ENCODE results near the gene HOGA1. TPM values are rescaled to one million over a fixed set of nuclear protein-coding genes. Genes with fewer than 3 reads are reported as not detected.
"Not testable (repeated sequence)": the region's sequence is repeated elsewhere in the genome, so short reads cannot be mapped to it uniquely, and the experiment has no call there.

HOGA1 gene
- total RNA-seq, 1 experiment from 2014 or later = 0.15 TPM

DNA sequence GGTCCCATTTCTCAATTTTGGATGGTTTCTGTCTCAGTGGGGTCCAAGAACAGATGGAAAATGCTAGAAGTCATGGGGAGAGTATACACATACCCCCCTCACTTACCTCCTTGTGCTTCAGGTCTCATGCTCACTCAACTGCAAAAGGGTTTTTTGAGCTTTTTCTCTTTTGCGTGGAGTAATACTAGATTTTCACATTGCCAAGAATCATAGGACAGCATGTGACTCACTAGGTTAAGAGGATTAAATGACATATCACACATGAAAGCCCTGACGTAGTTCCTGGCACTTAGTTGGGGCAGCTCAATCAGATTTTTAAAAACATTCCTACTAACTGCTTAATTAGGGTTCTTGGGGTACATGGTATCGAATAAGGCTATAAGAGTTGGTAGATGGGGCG, 60.7 kb downstream of the HOGA1 start:
- H3K27ac Mint-ChIP-seq = no peak overlapping the region
- H3K4me3 Mint-ChIP-seq = no peak overlapping the region
- no peak for DNase-seq (ENCODE audit: low spot score)
- TF ChIP-seq, protein P1, sequence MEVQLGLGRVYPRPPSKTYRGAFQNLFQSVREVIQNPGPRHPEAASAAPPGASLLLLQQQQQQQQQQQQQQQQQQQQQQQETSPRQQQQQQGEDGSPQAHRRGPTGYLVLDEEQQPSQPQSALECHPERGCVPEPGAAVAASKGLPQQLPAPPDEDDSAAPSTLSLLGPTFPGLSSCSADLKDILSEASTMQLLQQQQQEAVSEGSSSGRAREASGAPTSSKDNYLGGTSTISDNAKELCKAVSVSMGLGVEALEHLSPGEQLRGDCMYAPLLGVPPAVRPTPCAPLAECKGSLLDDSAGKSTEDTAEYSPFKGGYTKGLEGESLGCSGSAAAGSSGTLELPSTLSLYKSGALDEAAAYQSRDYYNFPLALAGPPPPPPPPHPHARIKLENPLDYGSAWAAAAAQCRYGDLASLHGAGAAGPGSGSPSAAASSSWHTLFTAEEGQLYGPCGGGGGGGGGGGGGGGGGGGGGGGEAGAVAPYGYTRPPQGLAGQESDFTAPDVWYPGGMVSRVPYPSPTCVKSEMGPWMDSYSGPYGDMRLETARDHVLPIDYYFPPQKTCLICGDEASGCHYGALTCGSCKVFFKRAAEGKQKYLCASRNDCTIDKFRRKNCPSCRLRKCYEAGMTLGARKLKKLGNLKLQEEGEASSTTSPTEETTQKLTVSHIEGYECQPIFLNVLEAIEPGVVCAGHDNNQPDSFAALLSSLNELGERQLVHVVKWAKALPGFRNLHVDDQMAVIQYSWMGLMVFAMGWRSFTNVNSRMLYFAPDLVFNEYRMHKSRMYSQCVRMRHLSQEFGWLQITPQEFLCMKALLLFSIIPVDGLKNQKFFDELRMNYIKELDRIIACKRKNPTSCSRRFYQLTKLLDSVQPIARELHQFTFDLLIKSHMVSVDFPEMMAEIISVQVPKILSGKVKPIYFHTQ (CRISPR knock-in tag; IDR thresholded peaks at IDR 0.05) = no peak
- TF ChIP-seq IRF2 (CRISPR knock-in tag; IDR thresholded peaks at IDR 0.05; ENCODE audit: borderline replicate concordance, low read depth) = no peak
- TF ChIP-seq ZNF317 (CRISPR knock-in tag; IDR thresholded peaks at IDR 0.05; ENCODE audit: borderline replicate concordance, low read depth) = no peak
- TF ChIP-seq, protein P2, sequence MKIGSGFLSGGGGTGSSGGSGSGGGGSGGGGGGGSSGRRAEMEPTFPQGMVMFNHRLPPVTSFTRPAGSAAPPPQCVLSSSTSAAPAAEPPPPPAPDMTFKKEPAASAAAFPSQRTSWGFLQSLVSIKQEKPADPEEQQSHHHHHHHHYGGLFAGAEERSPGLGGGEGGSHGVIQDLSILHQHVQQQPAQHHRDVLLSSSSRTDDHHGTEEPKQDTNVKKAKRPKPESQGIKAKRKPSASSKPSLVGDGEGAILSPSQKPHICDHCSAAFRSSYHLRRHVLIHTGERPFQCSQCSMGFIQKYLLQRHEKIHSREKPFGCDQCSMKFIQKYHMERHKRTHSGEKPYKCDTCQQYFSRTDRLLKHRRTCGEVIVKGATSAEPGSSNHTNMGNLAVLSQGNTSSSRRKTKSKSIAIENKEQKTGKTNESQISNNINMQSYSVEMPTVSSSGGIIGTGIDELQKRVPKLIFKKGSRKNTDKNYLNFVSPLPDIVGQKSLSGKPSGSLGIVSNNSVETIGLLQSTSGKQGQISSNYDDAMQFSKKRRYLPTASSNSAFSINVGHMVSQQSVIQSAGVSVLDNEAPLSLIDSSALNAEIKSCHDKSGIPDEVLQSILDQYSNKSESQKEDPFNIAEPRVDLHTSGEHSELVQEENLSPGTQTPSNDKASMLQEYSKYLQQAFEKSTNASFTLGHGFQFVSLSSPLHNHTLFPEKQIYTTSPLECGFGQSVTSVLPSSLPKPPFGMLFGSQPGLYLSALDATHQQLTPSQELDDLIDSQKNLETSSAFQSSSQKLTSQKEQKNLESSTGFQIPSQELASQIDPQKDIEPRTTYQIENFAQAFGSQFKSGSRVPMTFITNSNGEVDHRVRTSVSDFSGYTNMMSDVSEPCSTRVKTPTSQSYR (CRISPR knock-in tag; IDR thresholded peaks at IDR 0.05) = no peak
- TF ChIP-seq ZNF263 (CRISPR knock-in tag; IDR thresholded peaks at IDR 0.05; ENCODE audit: low read depth) = no peak
- TF ChIP-seq, protein P3, sequence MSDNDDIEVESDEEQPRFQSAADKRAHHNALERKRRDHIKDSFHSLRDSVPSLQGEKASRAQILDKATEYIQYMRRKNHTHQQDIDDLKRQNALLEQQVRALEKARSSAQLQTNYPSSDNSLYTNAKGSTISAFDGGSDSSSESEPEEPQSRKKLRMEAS (CRISPR knock-in tag; IDR thresholded peaks at IDR 0.05) = no peak
- TF ChIP-seq NFATC4 (CRISPR knock-in tag; IDR thresholded peaks at IDR 0.05) = no peak
- no peak for TF ChIP-seq SOX15 (CRISPR knock-in tag; IDR thresholded peaks at IDR 0.05)
- TF ChIP-seq, protein P4, sequence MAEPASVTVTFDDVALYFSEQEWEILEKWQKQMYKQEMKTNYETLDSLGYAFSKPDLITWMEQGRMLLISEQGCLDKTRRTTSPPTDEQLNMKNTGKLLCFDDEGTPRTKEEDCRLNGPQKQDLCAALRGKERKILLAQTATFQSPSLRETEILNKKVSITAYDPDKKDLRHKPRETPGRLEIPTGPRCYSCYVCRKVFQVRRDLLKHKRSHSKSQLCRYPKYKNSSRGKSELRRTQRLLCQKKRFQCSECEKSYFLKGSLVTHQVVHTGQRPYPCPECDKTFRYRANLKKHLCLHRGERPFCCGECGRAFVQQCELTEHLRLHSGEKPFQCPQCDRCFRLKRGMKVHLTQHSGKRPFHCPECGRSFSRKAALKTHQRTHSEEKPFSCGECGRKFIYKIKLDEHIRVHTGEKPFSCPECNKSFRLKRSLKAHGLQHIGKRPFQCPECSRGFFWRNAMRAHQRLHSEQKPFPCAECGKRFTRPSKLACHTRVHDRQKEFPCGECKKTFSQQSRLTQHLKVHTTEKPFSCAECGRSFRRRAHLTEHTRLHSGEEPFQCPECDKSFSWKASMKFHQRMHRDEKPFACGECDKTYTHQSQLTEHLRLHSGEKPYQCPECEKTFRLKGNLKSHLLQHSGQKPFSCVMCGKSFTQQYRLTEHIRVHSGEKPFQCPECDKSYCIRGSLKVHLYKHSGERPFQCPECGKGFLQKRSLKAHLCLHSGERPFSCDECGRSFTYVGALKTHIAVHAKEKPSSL (CRISPR knock-in tag; conservative IDR thresholded peaks at IDR 0.05) = no peak
- H3K9me3 Mint-ChIP-seq = no peaks in the 10 kb centered on the region
- no peaks in the 10 kb centered on the region for H3K27me3 Mint-ChIP-seq (ENCODE audit: low read depth)
- ATAC-seq = no peak
- peaks cover 47% of the 10 kb centered on the region for H3K4me1 Mint-ChIP-seq
- ChIA-PET CTCF (no interaction called here), POLR2A (interaction anchor here (0.7 kb wide), 1 partner anchor 181 kb away, joined by 7 read pairs; no protein-coding TSS in a partner anchor)
- peaks cover 27% of the 10 kb centered on the region for H3K36me3 Mint-ChIP-seq

DNA sequence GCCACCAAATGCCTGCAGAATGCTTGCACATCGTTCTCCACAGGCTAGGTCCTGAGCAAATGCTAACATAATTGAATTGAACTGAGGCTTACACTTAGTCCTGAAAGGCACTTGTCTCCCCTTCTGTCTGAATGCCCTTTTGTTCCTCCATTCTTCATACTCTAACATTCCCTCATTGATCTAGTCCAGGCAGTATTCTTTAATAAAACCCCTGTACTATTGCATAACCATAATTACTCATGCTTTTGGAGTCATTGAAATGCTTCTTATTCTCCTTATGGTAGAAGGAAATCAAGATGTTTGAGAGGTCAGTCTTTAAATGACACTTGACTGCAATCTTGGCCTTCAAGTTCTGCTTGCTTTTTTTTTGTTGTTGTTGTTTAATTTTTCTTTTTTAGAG, 63.4 kb downstream of the HOGA1 start:
- Mint-ChIP-seq H3K4me3 (no peak overlapping the region), H3K27ac (peak overlapping the region; percentile 88; the same call in 1 of the 2 replicates), H3K9me3 (no peaks in the 10 kb centered on the region), H3K27me3 (ENCODE audit: low read depth) (no peaks in the 10 kb centered on the region), H3K4me1 (peaks cover 37% of the 10 kb centered on the region), H3K36me3 (peaks cover 44% of the 10 kb centered on the region)
- ChIA-PET CTCF (interaction anchor here (1.8 kb wide), 1 partner anchor 40 kb away, joined by 4 read pairs; the partner anchor contains the start of gene AVPI1), POLR2A (no interaction called here)
- ATAC-seq = no peak
- DNase-seq (ENCODE audit: low spot score) = no peak
- TF ChIP-seq ZNF416 (CRISPR knock-in tag; IDR thresholded peaks at IDR 0.05) = no peak

DNA sequence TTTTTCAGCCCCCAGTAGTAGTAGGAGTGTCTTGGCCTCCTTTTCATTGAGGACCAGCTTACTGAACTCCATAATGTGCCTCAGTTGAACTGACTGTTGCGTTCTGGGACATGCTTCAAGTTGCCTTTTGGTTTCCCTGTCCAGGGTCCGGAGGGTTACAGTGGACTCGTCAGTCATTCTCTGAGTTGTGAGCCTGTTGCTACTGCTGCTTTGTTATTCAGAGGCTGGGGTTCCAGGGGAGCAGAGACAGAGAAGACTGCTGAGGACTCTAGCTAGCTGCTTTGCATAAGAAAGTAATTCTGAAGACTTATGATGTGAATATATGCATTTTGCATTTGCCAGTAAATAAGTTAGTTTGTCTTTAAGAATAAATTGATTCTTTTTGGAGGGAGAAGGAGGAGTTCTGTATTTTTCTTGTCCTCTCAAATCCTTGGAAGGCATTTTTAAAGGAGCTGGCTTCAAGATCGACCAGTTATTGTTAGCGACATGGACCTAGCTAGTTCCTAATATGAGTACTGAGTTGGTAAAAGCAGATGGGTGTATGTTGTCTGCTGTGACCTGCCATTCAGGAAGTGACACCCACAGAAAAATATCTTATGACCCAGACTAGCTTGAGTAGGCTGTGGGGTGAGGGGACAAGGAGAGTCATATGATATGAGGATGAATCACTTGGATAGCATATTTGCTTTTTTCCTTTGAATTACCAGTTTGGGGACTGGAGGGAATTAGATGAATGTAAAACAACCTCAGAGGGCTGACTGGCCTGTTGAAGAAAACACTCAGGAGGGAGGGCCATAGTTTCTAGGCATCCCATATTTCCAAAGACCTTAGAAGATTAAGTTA, 64.6 kb downstream of the HOGA1 start:
- POLR2A ChIA-PET = no interaction called here
- Mint-ChIP-seq H3K4me3 (peak overlapping the region; percentile 54), H3K36me3 (peaks cover 47% of the 10 kb centered on the region), H3K9me3 (no peaks in the 10 kb centered on the region), H3K4me1 (peaks cover 29% of the 10 kb centered on the region), H3K27me3 (ENCODE audit: low read depth) (no peaks in the 10 kb centered on the region), H3K27ac (peak overlapping the region; percentile 91)
- TF ChIP-seq ESRRA (CRISPR knock-in tag; IDR thresholded peaks at IDR 0.05; ENCODE audit: borderline replicate concordance) = no peak
- ATAC-seq (peak; percentile 89), DNase-seq (ENCODE audit: low spot score) (peak; percentile 31)
- CTCF ChIA-PET = interaction anchor here (0.6 to 1.8 kb wide), 10 partner anchors 9 to 114 kb away, joined by 3 to 8 read pairs (median 4); partner anchors contain the start of genes ANKRD2 and AVPI1

DNA sequence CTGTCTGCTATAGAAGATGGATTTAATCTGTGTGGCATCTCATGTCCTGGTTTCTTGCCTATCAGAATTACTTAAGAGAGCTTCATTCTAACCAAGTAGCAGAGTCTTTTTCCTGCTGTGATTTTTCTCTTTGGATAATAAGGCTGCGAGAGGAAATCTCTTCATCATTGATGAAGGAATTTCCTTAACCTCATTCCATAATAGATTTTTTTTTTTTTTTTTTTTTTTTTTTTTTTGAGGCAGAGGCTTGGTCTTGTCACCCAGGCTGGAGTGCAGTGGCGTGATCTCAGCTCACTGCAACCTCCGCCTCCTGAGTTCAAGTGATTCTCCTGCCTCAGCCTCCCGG, 65.2 kb downstream of the HOGA1 start:
- ATAC-seq; H3K9me3 Mint-ChIP-seq; DNase-seq (ENCODE audit: low spot score); POLR2A ChIA-PET; H3K27me3 Mint-ChIP-seq (ENCODE audit: low read depth): not testable (repeated sequence)
- H3K27ac Mint-ChIP-seq = peak overlapping the region; percentile 91; the same call in 1 of the 2 replicates
- peaks cover 29% of the 10 kb centered on the region for H3K4me1 Mint-ChIP-seq
- H3K4me3 Mint-ChIP-seq = peak overlapping the region; percentile 54
- CTCF ChIA-PET = interaction anchor here (0.6 to 1.8 kb wide), 10 partner anchors 10 to 115 kb away, joined by 3 to 8 read pairs (median 4); partner anchors contain the start of genes ANKRD2 and AVPI1
- peaks cover 46% of the 10 kb centered on the region for H3K36me3 Mint-ChIP-seq
